Activated CD4-positive, alpha-beta T cell treated with anti-CD3 and anti-CD28 coated beads, Interleukin-2, amount 50 U/mL, for 1 hour (primary cell): ENCODE data around the gene TNNI2.
"Not testable (repeated sequence)": the region's sequence is repeated elsewhere in the genome, so short reads cannot be mapped to it uniquely, and the experiment has no call there.

Source experiments
- DNase-seq: peaks from one replicate; pipeline ENCODE4 v3.0.0-alpha.2; 2020

Gene TNNI2

GRCh38 chr11:1838426-1839144, at the start of gene TNNI2:
TSS of gene TNNI2 (plus strand) at chr11:1838981. CDS start at chr11:1839697, 716 bp downstream.
- no peak for DNase-seq

GRCh38 chr11:1791912-1792311, 46.9 kb upstream of the TNNI2 start:
- DNase-seq = no peak

GRCh38 chr11:1792461-1792860, 46.3 kb upstream of the TNNI2 start:
- DNase-seq = no peak

GRCh38 chr11:1793081-1793480, 45.7 kb upstream of the TNNI2 start:
- no peak for DNase-seq

GRCh38 chr11:1796413-1797011, 42.3 kb upstream of the TNNI2 start:
- no peak for DNase-seq

DNA sequence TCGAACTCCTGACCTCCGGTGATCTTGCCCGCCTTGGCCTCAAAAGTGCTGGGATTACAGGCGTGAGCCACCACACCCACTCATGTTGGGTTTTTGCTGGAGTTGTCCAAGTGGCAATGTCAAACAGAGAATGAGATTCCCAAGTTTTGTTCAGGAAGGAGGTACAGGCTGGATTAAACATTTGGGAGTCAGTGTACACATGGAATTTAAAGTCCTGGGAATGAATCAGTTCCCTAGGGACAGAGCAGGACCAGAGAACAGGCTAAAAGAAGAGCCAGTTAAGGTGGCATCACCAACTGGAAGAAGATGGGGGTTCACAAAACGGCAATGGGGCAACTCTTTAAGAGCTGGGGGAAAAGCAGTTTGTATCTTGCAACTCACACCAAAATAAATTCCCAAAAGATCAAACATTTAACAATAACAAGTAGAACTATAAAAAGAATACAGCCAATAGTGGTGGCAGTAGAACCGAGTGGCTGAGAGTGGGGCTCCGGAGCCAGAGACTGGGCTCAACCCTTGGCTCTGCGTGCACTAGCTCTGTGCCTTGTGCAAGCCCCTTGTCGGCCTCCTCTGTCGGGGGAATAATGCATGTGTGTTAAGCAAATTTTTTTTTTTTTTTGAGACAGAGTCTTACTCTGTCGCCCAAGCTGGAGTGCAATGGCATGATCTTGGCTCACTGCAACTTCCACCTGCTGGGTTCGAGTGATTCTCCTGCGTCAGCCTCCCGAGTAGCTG, 41.2 kb upstream of the TNNI2 start:
- DNase-seq = no peak

DNA sequence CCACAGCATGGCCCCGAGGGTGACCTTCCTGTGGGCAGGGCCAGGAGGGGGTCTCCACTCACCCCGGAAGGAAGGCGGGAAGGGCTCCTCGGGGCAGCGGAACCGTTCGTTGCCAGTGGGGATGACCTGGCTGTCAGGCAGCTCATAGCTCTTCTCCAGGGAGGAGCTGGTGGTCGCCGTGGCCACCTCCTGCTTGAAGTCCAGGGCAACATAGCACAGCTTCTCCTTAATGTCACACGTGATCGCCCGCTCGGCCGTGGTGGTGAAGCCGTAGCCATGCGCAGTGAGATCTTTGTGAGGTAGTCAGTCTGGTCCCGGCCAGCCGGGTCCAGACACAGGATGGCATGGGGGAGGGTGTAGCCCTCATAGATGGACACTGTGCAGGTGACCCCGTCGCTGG, 35.5 kb upstream of the TNNI2 start:
- DNase-seq = no peak

- not testable (repeated sequence) for DNase-seq
Observed at GRCh38 chr11:1803835-1804519, 34.8 kb upstream of the TNNI2 start.

- no peak for DNase-seq
Observed at GRCh38 chr11:1805525-1805924, 33.3 kb upstream of the TNNI2 start.

DNA sequence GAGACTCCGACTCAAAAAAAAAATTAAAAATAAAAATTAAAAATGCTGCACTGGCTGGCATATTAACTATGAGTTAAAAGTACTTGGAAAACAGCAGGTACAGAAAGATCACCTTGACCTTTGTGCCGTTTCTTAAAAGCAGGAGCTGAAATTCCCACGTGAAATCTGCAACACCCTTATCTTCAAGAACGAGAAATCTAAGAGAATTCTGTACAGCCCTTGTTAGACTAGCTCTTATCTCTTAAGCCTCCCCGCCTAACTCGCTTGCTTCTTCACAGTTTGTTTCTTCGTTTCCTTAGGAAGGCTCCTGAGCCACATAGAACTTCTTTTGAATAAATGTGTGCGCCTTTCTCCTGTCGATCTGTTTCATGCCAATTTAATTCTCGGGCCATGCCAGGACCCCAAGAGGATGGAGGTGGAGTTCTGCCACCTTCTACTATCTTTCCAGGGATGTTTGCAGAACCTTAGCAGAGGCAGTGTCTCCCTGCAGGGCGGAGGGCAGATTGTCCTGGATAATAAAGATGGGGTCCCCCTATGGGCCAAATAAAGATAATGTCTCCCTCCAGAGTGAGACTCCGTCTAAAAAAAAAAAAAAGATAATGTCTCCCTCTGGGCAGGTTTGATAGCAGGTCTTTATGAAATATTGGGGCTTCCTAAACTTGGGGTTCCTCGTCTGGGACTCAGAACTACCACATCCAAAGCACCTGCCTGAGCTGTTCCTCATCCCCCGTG, 31.4 kb upstream of the TNNI2 start:
- DNase-seq = no peak

GRCh38 chr11:1810761-1811160, 28.0 kb upstream of the TNNI2 start:
- DNase-seq = no peak

DNA sequence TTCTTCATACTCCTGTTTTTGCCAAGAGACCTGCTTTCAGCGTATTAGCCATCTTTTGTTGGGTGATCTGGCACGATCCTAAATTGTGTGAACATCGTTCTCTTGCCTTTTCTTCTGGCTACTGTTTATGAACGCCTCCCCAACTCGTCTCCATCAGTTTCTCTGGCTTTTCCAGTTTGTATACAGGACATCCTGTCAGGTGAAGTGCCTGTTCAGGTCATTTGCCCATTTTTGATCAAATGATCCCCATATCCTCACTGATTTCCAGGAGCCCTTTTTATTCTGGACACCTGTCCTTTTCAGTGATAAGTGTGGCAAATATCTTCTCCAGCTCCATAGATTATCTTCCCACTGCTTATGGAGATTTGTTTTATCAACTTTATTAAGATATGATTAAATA, 26.5 kb upstream of the TNNI2 start:
- no peak for DNase-seq

DNA sequence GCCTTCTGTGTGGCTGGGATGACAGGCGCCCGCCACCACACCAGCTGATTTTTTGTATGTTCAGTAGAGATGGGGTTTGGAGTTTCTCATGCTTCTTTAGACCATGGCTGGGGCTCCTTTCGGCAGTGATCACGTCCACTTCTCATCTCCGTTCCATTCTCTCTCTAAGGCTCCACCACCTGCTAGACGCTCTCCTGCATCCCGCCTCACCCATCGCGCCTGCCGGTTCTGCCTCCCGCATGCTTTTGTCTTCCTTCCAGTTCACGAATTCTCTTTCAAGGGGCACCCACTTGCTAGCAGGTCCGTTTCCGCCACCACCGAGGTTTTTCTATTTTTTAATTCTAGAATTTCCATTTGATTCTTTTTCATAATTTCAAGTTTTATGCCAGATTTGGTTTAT, 26.0 kb upstream of the TNNI2 start:
- DNase-seq = no peak

DNA sequence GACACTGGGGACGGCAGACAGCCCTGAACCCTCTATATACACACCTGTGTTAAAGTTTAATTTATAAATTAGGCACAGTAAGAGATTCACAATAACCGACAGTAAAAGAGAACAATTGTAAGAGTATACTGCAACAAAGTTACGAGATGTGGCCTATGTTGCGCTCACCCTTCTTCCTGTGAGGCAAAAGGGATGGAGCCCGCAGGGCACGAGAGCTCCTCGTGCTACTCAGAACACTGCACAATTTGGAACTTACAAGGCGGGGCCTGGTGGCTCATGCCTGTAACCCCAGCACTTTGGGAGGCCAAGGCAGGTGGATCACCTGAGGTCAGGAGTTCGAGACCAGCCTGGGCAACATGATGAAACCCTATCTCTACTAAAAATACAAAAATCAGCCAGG, 25.4 kb upstream of the TNNI2 start:
- not testable (repeated sequence) for DNase-seq

DNA sequence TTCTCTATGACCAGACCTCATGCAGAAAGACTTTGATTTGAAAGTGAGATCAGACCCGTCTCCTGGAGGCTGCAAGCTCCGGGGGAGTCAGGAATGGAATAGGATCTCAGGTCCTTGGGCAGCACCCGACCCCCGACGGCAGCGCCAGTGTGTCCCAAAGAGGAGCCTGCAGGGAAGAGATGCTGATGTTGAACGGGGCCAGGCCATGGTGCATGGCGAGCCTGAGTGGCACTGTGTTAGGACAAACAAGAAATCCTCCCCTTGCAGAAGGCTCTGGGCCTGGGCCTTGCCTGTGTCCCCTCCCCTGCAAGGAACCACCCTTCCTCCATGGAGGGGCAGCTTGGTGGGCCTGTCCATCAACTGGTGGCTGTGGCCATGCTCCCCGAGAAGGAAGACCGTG, 24.1 kb upstream of the TNNI2 start:
- DNase-seq = no peak

DNA sequence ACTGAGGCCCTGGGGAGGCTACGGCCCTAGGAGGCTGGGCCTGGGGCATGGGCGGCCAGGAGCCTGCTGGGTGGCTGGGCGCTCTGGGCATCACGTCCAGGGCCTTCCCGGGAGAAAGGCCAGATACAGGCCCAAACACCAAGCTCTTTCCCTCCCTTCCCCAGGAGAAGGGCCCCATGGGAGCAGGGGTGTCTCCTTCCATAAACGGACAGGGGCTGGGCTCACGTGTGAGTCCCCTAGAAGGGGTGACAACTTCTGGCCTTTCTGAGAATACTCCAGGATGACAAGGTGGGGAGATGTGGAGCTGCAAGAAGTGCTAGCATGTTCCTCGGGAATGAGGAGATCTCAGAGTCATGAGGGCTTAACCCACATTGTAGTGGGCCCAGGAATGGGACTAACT, 23.5 kb upstream of the TNNI2 start:
- no peak for DNase-seq

DNA sequence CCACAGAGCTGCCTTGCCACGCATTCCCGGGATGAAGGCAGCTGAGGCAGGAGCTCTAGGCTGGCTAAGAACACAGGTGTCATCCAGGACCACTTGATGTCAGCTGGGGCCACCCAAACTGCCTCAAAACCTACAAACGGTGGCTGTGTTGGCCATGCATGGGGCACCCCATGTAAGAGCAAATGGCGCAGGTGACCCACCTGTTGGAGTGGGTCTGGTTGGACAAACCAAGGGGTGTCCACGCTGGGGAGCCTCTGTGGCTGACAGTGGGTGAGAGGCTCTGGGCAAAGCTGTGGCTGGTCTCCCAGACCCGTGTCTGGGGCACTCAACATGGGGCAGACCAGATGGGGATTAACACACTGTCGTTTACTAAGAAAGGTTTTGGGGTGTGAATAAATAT, 23.0 kb upstream of the TNNI2 start:
- no peak for DNase-seq

- DNase-seq = no peak
Observed at GRCh38 chr11:1817000-1817399, 21.8 kb upstream of the TNNI2 start.

DNA sequence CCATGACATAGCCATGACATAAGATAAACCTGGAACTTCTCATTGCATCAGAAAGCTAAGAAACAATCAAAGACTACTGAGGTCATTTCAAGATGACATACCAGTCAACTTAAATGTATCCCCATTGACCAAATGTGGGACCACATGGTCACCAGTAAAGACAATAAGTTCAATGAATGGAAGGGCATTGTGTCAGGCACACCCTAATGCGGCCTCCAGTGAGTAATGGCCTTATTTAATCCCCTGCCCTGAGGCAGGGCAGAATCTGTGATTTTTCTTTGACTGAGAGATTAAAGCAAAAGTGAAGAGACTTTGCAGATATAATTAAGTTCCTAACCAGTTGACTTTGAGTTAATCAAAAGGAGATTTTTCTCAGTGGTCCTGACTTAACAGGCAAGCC, 21.3 kb upstream of the TNNI2 start:
- DNase-seq = no peak

- no peak for DNase-seq
Observed at GRCh38 chr11:1819074-1819473, 19.7 kb upstream of the TNNI2 start.

DNA sequence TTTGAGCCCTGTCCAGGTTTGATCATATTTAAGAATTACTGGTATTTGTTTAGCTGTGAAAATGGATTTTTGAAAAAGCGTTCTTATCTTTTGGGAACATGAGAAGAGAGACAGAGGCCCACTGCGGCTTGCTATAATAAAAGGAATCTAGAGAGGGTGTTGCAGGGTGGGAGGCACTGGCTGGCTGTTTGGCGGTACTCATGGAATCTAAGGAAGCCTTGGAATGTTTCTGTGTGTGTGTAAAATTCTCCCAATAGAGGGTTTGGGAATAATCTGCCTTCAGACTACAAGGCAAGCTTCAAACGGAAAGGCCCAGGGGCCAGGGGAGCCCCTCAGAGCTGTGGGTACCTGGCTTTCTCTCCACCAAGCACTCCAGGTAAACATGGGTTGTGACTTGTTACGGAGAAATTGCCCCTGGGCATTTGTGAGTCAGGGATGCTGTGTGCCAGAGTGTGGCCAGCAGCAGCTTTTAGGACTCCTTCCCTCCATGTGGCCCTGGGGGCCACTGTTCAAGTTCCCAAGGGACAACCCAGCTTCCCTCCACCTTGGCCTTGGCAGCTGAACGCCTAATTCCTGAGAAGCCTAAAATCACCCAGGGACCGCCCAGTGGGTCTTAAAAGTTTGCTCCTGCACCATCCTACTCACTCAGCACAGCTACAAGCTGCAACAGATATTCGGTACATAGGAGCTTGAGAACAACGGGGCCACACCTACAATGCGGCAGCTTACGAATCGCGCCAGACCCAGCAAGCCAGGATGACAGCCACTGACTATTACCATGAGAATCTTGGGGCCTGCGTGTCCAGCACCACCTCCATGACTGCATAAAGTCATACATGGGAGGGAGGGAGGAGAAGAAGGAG, 18.1 kb upstream of the TNNI2 start:
- no peak for DNase-seq

- no peak for DNase-seq
Observed at GRCh38 chr11:1821562-1821961, 17.2 kb upstream of the TNNI2 start.
